Omental fat pad (tissue), 4 donors: ENCODE results near the gene LMCD1. TPM values are rescaled to one million over a fixed set of nuclear protein-coding genes. Genes with fewer than 3 reads are reported as not detected.
"Not testable (repeated sequence)": the region's sequence is repeated elsewhere in the genome, so short reads cannot be mapped to it uniquely, and the experiment has no call there.

Experiments used
- ATAC-seq: fragments of 150-250 bp; one replicate; pipeline ENCODE4 v1.9.1; 2016; ENCODE audit warnings: mild to moderate bottlenecking, moderate library complexity; ENCODE audit not compliant: low FRiP score
- DNase-seq: peaks from one replicate; pipeline ENCODE4 v3.0.0-alpha.2; 2019; ENCODE audit warnings: low spot score
- total RNA-seq, 4 donors: library from RNA; depleted of rRNA; stranded (reverse); fragments of >200 nt; gene quantifications; one replicate each; pipeline ENCODE4 v1.1.0, GENCODE V29; 2016
- TF ChIP-seq, protein P1 (sequence below), 3 donors: fragments of 450-650 bp; IDR thresholded peaks; one replicate each; pipeline ENCODE4 v1.5.1; 2016 to 2017; ENCODE audit warnings: antibody characterized with exemption in 3 of 3, mild to moderate bottlenecking in 3 of 3, moderate library complexity in 2 of 3

The LMCD1 gene
- total RNA-seq, 4 donors from 2014 or later, result 135 to 1,380 (median 270) TPM

GRCh38 chr3:8578282-8578681, 76.7 kb downstream of the LMCD1 start:
- DNase-seq, result no peak
- TF ChIP-seq, protein P1, sequence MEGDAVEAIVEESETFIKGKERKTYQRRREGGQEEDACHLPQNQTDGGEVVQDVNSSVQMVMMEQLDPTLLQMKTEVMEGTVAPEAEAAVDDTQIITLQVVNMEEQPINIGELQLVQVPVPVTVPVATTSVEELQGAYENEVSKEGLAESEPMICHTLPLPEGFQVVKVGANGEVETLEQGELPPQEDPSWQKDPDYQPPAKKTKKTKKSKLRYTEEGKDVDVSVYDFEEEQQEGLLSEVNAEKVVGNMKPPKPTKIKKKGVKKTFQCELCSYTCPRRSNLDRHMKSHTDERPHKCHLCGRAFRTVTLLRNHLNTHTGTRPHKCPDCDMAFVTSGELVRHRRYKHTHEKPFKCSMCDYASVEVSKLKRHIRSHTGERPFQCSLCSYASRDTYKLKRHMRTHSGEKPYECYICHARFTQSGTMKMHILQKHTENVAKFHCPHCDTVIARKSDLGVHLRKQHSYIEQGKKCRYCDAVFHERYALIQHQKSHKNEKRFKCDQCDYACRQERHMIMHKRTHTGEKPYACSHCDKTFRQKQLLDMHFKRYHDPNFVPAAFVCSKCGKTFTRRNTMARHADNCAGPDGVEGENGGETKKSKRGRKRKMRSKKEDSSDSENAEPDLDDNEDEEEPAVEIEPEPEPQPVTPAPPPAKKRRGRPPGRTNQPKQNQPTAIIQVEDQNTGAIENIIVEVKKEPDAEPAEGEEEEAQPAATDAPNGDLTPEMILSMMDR (IDR thresholded peaks at IDR 0.05), result no peak
- ATAC-seq, result no peak

- TF ChIP-seq, protein P1 (IDR thresholded peaks at IDR 0.05), result no peak
- DNase-seq (no peak), ATAC-seq (no peak)
These were observed 77.5 kb downstream of the LMCD1 start for GRCh38 chr3:8579096-8579495.

GRCh38 chr3:8579943-8580342, 78.3 kb downstream of the LMCD1 start:
- TF ChIP-seq, protein P1 (IDR thresholded peaks at IDR 0.05), result no peak
- DNase-seq (no peak), ATAC-seq (no peak)

DNA sequence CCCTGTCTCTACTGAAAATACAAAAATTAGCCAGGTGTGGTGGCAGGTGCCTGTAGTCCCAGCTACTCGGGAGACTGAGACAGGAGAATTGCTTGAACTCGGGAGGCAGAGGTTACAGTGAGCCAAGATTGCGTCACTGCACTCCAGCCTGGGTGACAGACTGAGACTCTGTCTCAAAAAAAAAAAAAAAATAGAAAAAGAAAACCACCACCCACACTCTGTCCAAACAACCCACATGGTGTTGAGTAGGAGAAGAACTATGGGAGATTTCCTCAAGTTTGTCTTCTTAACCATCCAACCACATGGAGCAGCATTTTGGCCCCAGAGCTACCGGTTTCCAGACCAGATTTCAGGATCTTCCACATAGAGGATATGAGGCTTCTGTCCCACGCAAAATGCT, 78.8 kb downstream of the LMCD1 start:
- not testable (repeated sequence) for DNase-seq, ATAC-seq

- ATAC-seq, result no peak
- TF ChIP-seq, protein P1 (IDR thresholded peaks at IDR 0.05), result no peak
- DNase-seq, result no peak
These were observed 79.8 kb downstream of the LMCD1 start for GRCh38 chr3:8581373-8581772.

GRCh38 chr3:8581806-8582445, 80.3 kb downstream of the LMCD1 start:
- TF ChIP-seq, protein P1 (IDR thresholded peaks at IDR 0.05), result no peak
- ATAC-seq, result no peak

GRCh38 chr3:8584661-8585060, 83.0 kb downstream of the LMCD1 start:
- TF ChIP-seq, protein P1 (IDR thresholded peaks at IDR 0.05), result no peak
- no peak for DNase-seq

More at GRCh38 chr3:8581806-8582445, 80.3 kb downstream of the LMCD1 start:
- DNase-seq, result no peak

More at GRCh38 chr3:8584661-8585060, 83.0 kb downstream of the LMCD1 start:
- no peak for ATAC-seq
